Measurements from ENCODE around the gene AFP. TPM values are rescaled to one million over a fixed set of nuclear protein-coding genes. Genes with fewer than 3 reads are reported as not detected.

Gene AFP
- total RNA-seq, 1 donor from 2014 or later: not detected

GRCh38 chr4:73426666-73427065 lies 9.4 kb upstream of the AFP start:
- Mint-ChIP-seq H3K4me3 (ENCODE audit: unreplicated experiment) (no peak overlapping the region), H3K27ac (ENCODE audit: unreplicated experiment) (no peak overlapping the region), H3K36me3 (ENCODE audit: low read depth, unreplicated experiment) (no peaks in the 10 kb centered on the region), H3K27me3 (ENCODE audit: unreplicated experiment) (peaks cover 2% of the 10 kb centered on the region), H3K9me3 (ENCODE audit: unreplicated experiment) (no peaks in the 10 kb centered on the region), H3K4me1 (ENCODE audit: unreplicated experiment) (no peaks in the 10 kb centered on the region)
- DNase-seq (ENCODE audit: low spot score): no peak
- TF ChIP-seq, protein P1, sequence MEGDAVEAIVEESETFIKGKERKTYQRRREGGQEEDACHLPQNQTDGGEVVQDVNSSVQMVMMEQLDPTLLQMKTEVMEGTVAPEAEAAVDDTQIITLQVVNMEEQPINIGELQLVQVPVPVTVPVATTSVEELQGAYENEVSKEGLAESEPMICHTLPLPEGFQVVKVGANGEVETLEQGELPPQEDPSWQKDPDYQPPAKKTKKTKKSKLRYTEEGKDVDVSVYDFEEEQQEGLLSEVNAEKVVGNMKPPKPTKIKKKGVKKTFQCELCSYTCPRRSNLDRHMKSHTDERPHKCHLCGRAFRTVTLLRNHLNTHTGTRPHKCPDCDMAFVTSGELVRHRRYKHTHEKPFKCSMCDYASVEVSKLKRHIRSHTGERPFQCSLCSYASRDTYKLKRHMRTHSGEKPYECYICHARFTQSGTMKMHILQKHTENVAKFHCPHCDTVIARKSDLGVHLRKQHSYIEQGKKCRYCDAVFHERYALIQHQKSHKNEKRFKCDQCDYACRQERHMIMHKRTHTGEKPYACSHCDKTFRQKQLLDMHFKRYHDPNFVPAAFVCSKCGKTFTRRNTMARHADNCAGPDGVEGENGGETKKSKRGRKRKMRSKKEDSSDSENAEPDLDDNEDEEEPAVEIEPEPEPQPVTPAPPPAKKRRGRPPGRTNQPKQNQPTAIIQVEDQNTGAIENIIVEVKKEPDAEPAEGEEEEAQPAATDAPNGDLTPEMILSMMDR (IDR thresholded peaks at IDR 0.05; ENCODE audit: unreplicated experiment): no peak

- Mint-ChIP-seq H3K4me1 (ENCODE audit: unreplicated experiment) (peaks cover 8% of the 10 kb centered on the region), H3K4me3 (ENCODE audit: unreplicated experiment) (no peak overlapping the region), H3K36me3 (ENCODE audit: low read depth, unreplicated experiment) (no peaks in the 10 kb centered on the region), H3K27me3 (ENCODE audit: unreplicated experiment) (peaks cover 2% of the 10 kb centered on the region), H3K27ac (ENCODE audit: unreplicated experiment) (no peak overlapping the region), H3K9me3 (ENCODE audit: unreplicated experiment) (no peaks in the 10 kb centered on the region)
- TF ChIP-seq, protein P1 (IDR thresholded peaks at IDR 0.05; ENCODE audit: unreplicated experiment): no peak
- DNase-seq (ENCODE audit: low spot score): no peak
Observed at GRCh38 chr4:73429118-73429517, 6.9 kb upstream of the AFP start.

DNA sequence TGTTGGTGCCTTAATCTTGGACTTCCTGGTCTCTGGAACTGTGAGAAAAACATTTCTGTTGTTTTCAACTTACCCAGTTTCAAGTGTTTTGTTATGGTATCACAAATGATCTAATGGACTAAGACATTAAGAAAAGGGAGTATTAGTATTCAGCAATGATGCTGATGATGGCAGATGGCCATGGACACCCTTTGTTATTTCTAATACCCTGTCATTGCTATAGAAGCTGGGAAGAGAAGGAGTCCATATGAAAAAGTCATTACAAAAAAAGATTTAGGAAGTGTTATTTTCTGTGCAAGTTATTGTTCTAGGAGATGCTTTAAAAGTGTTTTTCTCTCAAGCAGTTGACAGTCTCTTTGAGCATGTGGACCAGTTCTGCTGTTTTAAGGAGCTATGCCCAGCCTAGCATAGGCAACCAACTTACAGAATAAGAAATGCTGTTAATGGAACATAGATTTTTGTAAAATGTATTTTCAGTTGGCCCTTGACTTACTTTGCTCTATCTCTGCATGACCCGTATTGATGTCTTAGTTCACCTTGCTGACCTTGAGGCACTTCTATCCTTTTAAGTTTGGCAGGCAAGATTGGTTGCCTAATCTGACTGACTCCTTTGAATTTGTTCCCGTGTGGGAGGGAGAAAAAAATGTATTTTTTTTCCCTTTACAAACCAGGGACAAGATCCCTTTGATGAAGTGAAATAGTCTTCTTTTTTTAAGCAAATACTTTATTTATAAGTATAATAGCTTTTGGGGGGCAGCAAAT lies 6.0 kb upstream of the AFP start:
- DNase-seq (ENCODE audit: low spot score): no peak
- TF ChIP-seq, protein P1 (IDR thresholded peaks at IDR 0.05; ENCODE audit: unreplicated experiment): no peak
- Mint-ChIP-seq H3K9me3 (ENCODE audit: unreplicated experiment) (no peaks in the 10 kb centered on the region), H3K27me3 (ENCODE audit: unreplicated experiment) (peaks cover 2% of the 10 kb centered on the region), H3K4me1 (ENCODE audit: unreplicated experiment) (peaks cover 8% of the 10 kb centered on the region), H3K36me3 (ENCODE audit: low read depth, unreplicated experiment) (no peaks in the 10 kb centered on the region), H3K4me3 (ENCODE audit: unreplicated experiment) (no peak overlapping the region), H3K27ac (ENCODE audit: unreplicated experiment) (no peak overlapping the region)

DNA sequence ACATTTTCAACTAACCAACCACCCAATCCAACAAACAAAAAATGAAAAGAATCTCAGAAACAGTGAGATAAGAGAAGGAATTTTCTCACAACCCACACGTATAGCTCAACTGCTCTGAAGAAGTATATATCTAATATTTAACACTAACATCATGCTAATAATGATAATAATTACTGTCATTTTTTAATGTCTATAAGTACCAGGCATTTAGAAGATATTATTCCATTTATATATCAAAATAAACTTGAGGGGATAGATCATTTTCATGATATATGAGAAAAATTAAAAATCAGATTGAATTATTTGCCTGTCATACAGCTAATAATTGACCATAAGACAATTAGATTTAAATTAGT lies 4.2 kb upstream of the AFP start:
- H3K36me3 Mint-ChIP-seq (ENCODE audit: low read depth, unreplicated experiment): no peaks in the 10 kb centered on the region
- H3K9me3 Mint-ChIP-seq (ENCODE audit: unreplicated experiment): no peaks in the 10 kb centered on the region
- H3K4me3 Mint-ChIP-seq (ENCODE audit: unreplicated experiment): no peak overlapping the region
- TF ChIP-seq, protein P1 (IDR thresholded peaks at IDR 0.05; ENCODE audit: unreplicated experiment): no peak
- peaks cover 8% of the 10 kb centered on the region for H3K4me1 Mint-ChIP-seq (ENCODE audit: unreplicated experiment)
- DNase-seq (ENCODE audit: low spot score): no peak
- H3K27me3 Mint-ChIP-seq (ENCODE audit: unreplicated experiment): peaks cover 1% of the 10 kb centered on the region
- no peak overlapping the region for H3K27ac Mint-ChIP-seq (ENCODE audit: unreplicated experiment)

DNA sequence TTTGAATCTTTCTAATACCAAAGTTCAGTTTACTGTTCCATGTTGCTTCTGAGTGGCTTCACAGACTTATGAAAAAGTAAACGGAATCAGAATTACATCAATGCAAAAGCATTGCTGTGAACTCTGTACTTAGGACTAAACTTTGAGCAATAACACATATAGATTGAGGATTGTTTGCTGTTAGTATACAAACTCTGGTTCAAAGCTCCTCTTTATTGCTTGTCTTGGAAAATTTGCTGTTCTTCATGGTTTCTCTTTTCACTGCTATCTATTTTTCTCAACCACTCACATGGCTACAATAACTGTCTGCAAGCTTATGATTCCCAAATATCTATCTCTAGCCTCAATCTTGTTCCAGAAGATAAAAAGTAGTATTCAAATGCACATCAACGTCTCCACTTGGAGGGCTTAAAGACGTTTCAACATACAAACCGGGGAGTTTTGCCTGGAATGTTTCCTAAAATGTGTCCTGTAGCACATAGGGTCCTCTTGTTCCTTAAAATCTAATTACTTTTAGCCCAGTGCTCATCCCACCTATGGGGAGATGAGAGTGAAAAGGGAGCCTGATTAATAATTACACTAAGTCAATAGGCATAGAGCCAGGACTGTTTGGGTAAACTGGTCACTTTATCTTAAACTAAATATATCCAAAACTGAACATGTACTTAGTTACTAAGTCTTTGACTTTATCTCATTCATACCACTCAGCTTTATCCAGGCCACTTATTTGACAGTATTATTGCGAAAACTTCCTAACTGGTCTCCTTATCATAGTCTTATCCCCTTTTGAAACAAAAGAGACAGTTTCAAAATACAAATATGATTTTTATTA lies 3.6 kb upstream of the AFP start:
- no peaks in the 10 kb centered on the region for H3K27me3 Mint-ChIP-seq (ENCODE audit: unreplicated experiment)
- TF ChIP-seq, protein P1 (IDR thresholded peaks at IDR 0.05; ENCODE audit: unreplicated experiment): no peak
- no peak overlapping the region for H3K4me3 Mint-ChIP-seq (ENCODE audit: unreplicated experiment)
- peaks cover 8% of the 10 kb centered on the region for H3K4me1 Mint-ChIP-seq (ENCODE audit: unreplicated experiment)
- no peaks in the 10 kb centered on the region for H3K9me3 Mint-ChIP-seq (ENCODE audit: unreplicated experiment)
- H3K27ac Mint-ChIP-seq (ENCODE audit: unreplicated experiment): no peak overlapping the region
- H3K36me3 Mint-ChIP-seq (ENCODE audit: low read depth, unreplicated experiment): no peaks in the 10 kb centered on the region
- no peak for DNase-seq (ENCODE audit: low spot score)

Data from endothelial cell (in vitro differentiated cells).